ENCODE data around the gene GCAT.

DNA sequence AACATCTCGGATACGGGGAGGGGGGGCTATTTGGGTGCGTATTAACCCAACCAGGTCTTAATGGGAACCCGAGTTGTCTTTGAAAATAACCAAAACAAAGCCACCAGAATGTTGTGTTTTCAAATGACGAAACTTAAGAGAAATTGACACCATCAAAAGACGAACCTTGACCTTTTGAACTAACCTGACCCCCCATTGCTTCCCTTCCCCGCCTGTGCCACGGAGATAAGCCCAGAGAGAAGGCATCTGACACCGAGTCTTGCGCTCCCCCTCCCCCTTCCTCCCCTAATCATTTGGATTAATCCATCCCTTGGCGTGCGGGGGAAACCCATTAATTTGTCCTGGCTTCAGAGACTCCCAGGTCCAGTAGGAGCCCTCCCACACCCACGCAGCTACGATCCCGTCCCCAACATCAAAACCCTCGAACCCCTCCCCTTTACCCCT is 4.5 kb upstream of the GCAT start:
- TF ChIP-seq POLR2A (IDR thresholded peaks at IDR 0.05): no peak
- TF ChIP-seq, protein P1, sequence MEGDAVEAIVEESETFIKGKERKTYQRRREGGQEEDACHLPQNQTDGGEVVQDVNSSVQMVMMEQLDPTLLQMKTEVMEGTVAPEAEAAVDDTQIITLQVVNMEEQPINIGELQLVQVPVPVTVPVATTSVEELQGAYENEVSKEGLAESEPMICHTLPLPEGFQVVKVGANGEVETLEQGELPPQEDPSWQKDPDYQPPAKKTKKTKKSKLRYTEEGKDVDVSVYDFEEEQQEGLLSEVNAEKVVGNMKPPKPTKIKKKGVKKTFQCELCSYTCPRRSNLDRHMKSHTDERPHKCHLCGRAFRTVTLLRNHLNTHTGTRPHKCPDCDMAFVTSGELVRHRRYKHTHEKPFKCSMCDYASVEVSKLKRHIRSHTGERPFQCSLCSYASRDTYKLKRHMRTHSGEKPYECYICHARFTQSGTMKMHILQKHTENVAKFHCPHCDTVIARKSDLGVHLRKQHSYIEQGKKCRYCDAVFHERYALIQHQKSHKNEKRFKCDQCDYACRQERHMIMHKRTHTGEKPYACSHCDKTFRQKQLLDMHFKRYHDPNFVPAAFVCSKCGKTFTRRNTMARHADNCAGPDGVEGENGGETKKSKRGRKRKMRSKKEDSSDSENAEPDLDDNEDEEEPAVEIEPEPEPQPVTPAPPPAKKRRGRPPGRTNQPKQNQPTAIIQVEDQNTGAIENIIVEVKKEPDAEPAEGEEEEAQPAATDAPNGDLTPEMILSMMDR (IDR thresholded peaks at IDR 0.05): no peak
